H9 (cell line): Measurements from ENCODE around the gene DTX4. TPM values are rescaled to one million over a fixed set of nuclear protein-coding genes. Genes with fewer than 3 reads are reported as not detected.

ENCODE experiments used
- DNase-seq: peaks from one replicate; pipeline ENCODE4 v3.0.0-alpha.2; 2017
- H2AFZ ChIP-seq: one replicate; pipeline ENCODE4 v1.6.1; 2013; ENCODE audit warnings: mild to moderate bottlenecking, low read length, control low read depth, moderate library complexity
- H2AK5ac ChIP-seq: 2 replicates; pipeline ENCODE4 v1.6.1; 2013; ENCODE audit warnings: low read length, control low read depth, mixed read lengths; ENCODE audit not compliant: insufficient read length
- H2BK120ac ChIP-seq: one replicate; pipeline ENCODE4 v1.6.1; 2013; ENCODE audit warnings: low read depth, mild to moderate bottlenecking, low read length, control low read depth, inconsistent platforms; ENCODE audit not compliant: poor library complexity, severe bottlenecking
- H2BK12ac ChIP-seq: 2 replicates; pipeline ENCODE4 v1.6.1; 2013; ENCODE audit warnings: low read length, control low read depth, mixed read lengths, low read depth; ENCODE audit not compliant: insufficient read length
- H2BK15ac ChIP-seq: 2 replicates; pipeline ENCODE4 v1.6.1; 2013; ENCODE audit warnings: low read depth, low read length, control low read depth
- H2BK20ac ChIP-seq: one replicate; pipeline ENCODE4 v1.6.1; 2013; ENCODE audit warnings: low read depth, mild to moderate bottlenecking, low read length, control low read depth, inconsistent platforms; ENCODE audit not compliant: poor library complexity, severe bottlenecking
- H2BK5ac ChIP-seq: 2 replicates; pipeline ENCODE4 v1.6.1; 2013; ENCODE audit warnings: low read length, control low read depth, mixed read lengths; ENCODE audit not compliant: insufficient read length
- H3K14ac ChIP-seq: 2 replicates; pipeline ENCODE4 v1.6.1; 2013; ENCODE audit warnings: low read length, control low read depth; ENCODE audit not compliant: insufficient read depth
- H3K18ac ChIP-seq: 2 replicates; pipeline ENCODE4 v1.6.1; 2013; ENCODE audit warnings: low read depth, mild to moderate bottlenecking, mixed read lengths, low read length, control low read depth; ENCODE audit not compliant: insufficient read length
- H3K23ac ChIP-seq: 2 replicates; pipeline ENCODE4 v1.6.1; 2013; ENCODE audit warnings: low read length, control low read depth, mixed read lengths, low read depth; ENCODE audit not compliant: insufficient read length
- H3K23me2 ChIP-seq: 2 replicates; pipeline ENCODE4 v1.6.1; 2013; ENCODE audit warnings: low read depth, mild to moderate bottlenecking, mixed read lengths, low read length, control low read depth; ENCODE audit not compliant: insufficient read length, poor library complexity, severe bottlenecking
- H3K27ac ChIP-seq: 2 replicates; pipeline ENCODE4 v1.5.1; 2013; ENCODE audit warnings: low read length, control low read depth, mixed read lengths, low read depth; ENCODE audit not compliant: insufficient read length
- H3K27me3 ChIP-seq: 2 replicates; pipeline ENCODE4 v1.6.1; 2013; ENCODE audit warnings: low read length, control low read depth, inconsistent platforms; ENCODE audit not compliant: insufficient read depth
- H3K4ac ChIP-seq: 2 replicates; pipeline ENCODE4 v1.6.1; 2013; ENCODE audit warnings: low read depth, mild to moderate bottlenecking, control low read depth, inconsistent platforms, low read length, moderate library complexity
- H3K4me1 ChIP-seq: 2 replicates; pipeline ENCODE4 v1.6.1; 2013; ENCODE audit warnings: low read length, control low read depth, inconsistent platforms; ENCODE audit not compliant: insufficient read depth
- H3K4me2 ChIP-seq: 2 replicates; pipeline ENCODE4 v1.6.1; 2013; ENCODE audit warnings: low read length, control low read depth, mixed read lengths; ENCODE audit not compliant: insufficient read length, insufficient read depth
- H3K56ac ChIP-seq: 2 replicates; pipeline ENCODE4 v1.6.1; 2013; ENCODE audit warnings: low read depth, mild to moderate bottlenecking, mixed read lengths, low read length, control low read depth; ENCODE audit not compliant: insufficient read length
- H3K79me1 ChIP-seq: 2 replicates; pipeline ENCODE4 v1.6.1; 2013; ENCODE audit warnings: low read depth, mild to moderate bottlenecking, moderate library complexity, low read length, control low read depth, inconsistent platforms; ENCODE audit not compliant: insufficient read depth, poor library complexity, severe bottlenecking
- H3K79me2 ChIP-seq: 2 replicates; pipeline ENCODE4 v1.6.1; 2013; ENCODE audit warnings: low read length, control low read depth, inconsistent platforms; ENCODE audit not compliant: insufficient read depth
- H3K9ac ChIP-seq: 2 replicates; pipeline ENCODE4 v1.6.1; 2013; ENCODE audit warnings: low read length, control low read depth, mixed read lengths; ENCODE audit not compliant: insufficient read length; ENCODE audit errors: extremely low read depth
- H3K9me3 ChIP-seq: one replicate; pipeline ENCODE4 v1.6.1; 2013; ENCODE audit warnings: low read depth, low read length, inconsistent platforms; ENCODE audit not compliant: control insufficient read depth
- H3T11ph ChIP-seq: one replicate; pipeline ENCODE4 v1.6.1; 2013; ENCODE audit warnings: mild to moderate bottlenecking, low read length, control low read depth, inconsistent platforms
- H4K20me1 ChIP-seq: one replicate; pipeline ENCODE4 v1.6.1; 2013; ENCODE audit not compliant: control insufficient read depth, insufficient read length, insufficient read depth
- H4K5ac ChIP-seq: 2 replicates; pipeline ENCODE4 v1.6.1; 2013; ENCODE audit warnings: low read depth, mild to moderate bottlenecking, mixed read lengths, low read length, control low read depth; ENCODE audit not compliant: insufficient read length
- H4K8ac ChIP-seq: replicated peaks from 2 replicates; pipeline ENCODE4 v1.6.1; 2013; ENCODE audit warnings: low read length, control low read depth, mixed read lengths, low read depth; ENCODE audit not compliant: insufficient read length
- H4K91ac ChIP-seq: 2 replicates; pipeline ENCODE4 v1.6.1; 2013; ENCODE audit warnings: low read depth, mild to moderate bottlenecking, moderate library complexity, mixed read lengths, low read length, control low read depth; ENCODE audit not compliant: insufficient read length
- H3K27ac Mint-ChIP-seq, 3 experiments: 2 replicates in 2 of 3; 3 replicates in 1 of 3; pipeline ENCODE4 v1.8.0; 2020 to 2021; ENCODE audit warnings: mixed read lengths in 3 of 3, mild to moderate bottlenecking in 1 of 3, moderate library complexity in 1 of 3
- H3K27me3 Mint-ChIP-seq: 2 replicates; pipeline ENCODE4 v1.8.0; 2021; ENCODE audit warnings: low read depth, mild to moderate bottlenecking, moderate library complexity, mixed read lengths
- H3K36me3 Mint-ChIP-seq, 3 experiments: 2 replicates in 2 of 3; 3 replicates in 1 of 3; pipeline ENCODE4 v1.8.0; 2020 to 2021; ENCODE audit warnings: low read depth in 3 of 3, mixed read lengths in 3 of 3; ENCODE audit not compliant: insufficient read depth in 1 of 3
- H3K4me1 Mint-ChIP-seq, 2 experiments: 2 replicates each; pipeline ENCODE4 v1.8.0; 2020; ENCODE audit warnings: mixed read lengths in 2 of 2
- H3K4me3 Mint-ChIP-seq, 2 experiments: 2 replicates in 1 of 2; 3 replicates in 1 of 2; pipeline ENCODE4 v1.8.0; 2020 to 2021; ENCODE audit warnings: mild to moderate bottlenecking in 2 of 2, mixed read lengths in 2 of 2, moderate library complexity in 1 of 2
- H3K9me3 Mint-ChIP-seq, 2 experiments: 2 replicates in 1 of 2; 3 replicates in 1 of 2; pipeline ENCODE4 v1.8.0; 2020; ENCODE audit warnings: mild to moderate bottlenecking in 2 of 2, mixed read lengths in 2 of 2, moderate library complexity in 1 of 2
- total RNA-seq: library from RNA; stranded (reverse); gene quantifications from 2 replicates; pipeline ENCODE4 v1.2.1, GENCODE V29; 2021
- TF ChIP-seq, protein P1 (sequence below): fragments of 200-600 bp; sonication (generic); conservative IDR thresholded peaks from 3 replicates; pipeline ENCODE4 v1.8.0; 2021; ENCODE audit warnings: antibody characterized with exemption, mild to moderate bottlenecking

DTX4 gene
- total RNA-seq, 1 experiment from 2014 or later, result 13.0 TPM

DNA sequence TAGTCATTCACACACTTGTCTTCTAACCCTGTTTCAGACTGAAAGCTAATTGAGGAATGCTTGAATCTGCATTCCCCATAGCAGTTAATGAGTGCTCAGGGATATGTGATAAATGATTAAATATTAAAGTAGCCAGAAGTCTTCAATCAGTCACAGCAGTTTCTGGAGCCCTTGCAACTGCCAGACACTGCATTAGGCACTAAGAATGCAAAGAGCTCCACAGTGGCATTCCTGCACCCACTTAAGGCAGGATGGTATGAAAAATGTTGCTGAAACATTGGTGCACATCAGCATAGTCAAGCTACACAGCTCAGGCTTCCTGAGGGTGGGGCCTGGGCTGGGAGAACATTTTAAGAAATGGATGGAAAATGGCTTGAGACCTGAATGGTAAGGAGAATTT is 6.5 kb downstream of the DTX4 start:
- Histone ChIP-seq H3K18ac (no peak overlapping the region), H2AFZ (no peak overlapping the region), H2BK120ac (no peak overlapping the region), H3K23me2 (peaks cover 8% of the 10 kb centered on the region), H3K14ac (no peak overlapping the region), H3K79me2 (no peaks in the 10 kb centered on the region; the same call in 1 of the 2 replicates), H2BK12ac (no peak overlapping the region), H3K27me3 (no peaks in the 10 kb centered on the region), H3K79me1 (peaks cover 3% of the 10 kb centered on the region), H3K4ac (no peak overlapping the region), H4K91ac (no peak overlapping the region), H4K20me1 (no peaks in the 10 kb centered on the region), H3K9ac (no peak overlapping the region), H3K9me3 (no peaks in the 10 kb centered on the region), H2BK20ac (no peak overlapping the region), H2BK5ac (no peak overlapping the region), H4K5ac (no peak overlapping the region), H3T11ph (no peak overlapping the region), H3K27ac (no peak overlapping the region), H4K8ac (no peak overlapping the region), H3K56ac (no peak overlapping the region), H2AK5ac (no peak overlapping the region), H3K4me1 (peaks cover 3% of the 10 kb centered on the region), H3K23ac (no peak overlapping the region), H2BK15ac (no peak overlapping the region), H3K4me2 (no peak overlapping the region)
- Mint-ChIP-seq H3K4me3 (no peak overlapping the region), H3K27ac (no peak overlapping the region), H3K9me3 (peaks cover 8 to 12% of the 10 kb centered on the region in 2 experiments; a peak in 3 of 5 replicates), H3K36me3 (peaks cover 16 to 40% (median 37%) of the 10 kb centered on the region in 3 experiments; a peak in 6 of 7 replicates), H3K4me1 (peaks cover 30 to 56% of the 10 kb centered on the region in 2 experiments), H3K27me3 (no peaks in the 10 kb centered on the region; the same call in 1 of the 2 replicates)
- no peak for DNase-seq
- TF ChIP-seq, protein P1, sequence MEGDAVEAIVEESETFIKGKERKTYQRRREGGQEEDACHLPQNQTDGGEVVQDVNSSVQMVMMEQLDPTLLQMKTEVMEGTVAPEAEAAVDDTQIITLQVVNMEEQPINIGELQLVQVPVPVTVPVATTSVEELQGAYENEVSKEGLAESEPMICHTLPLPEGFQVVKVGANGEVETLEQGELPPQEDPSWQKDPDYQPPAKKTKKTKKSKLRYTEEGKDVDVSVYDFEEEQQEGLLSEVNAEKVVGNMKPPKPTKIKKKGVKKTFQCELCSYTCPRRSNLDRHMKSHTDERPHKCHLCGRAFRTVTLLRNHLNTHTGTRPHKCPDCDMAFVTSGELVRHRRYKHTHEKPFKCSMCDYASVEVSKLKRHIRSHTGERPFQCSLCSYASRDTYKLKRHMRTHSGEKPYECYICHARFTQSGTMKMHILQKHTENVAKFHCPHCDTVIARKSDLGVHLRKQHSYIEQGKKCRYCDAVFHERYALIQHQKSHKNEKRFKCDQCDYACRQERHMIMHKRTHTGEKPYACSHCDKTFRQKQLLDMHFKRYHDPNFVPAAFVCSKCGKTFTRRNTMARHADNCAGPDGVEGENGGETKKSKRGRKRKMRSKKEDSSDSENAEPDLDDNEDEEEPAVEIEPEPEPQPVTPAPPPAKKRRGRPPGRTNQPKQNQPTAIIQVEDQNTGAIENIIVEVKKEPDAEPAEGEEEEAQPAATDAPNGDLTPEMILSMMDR, result no peak
